Measurements from ENCODE around the gene ASB3.
"Not testable (repeated sequence)": the region's sequence is repeated elsewhere in the genome, so short reads cannot be mapped to it uniquely, and the experiment has no call there.

ASB3 gene

GRCh38 chr2:53670331-53670730 lies 116.4 kb downstream of the ASB3 start:
- H3K27ac ChIP-seq, result no peak overlapping the region
- TF ChIP-seq CTCF (conservative IDR thresholded peaks at IDR 0.05), result no peak

- H3K27ac ChIP-seq, result no peak overlapping the region
- no peak for TF ChIP-seq CTCF (conservative IDR thresholded peaks at IDR 0.05)
Measured at GRCh38 chr2:53668624-53669026, 118.1 kb downstream of the ASB3 start.

- not testable (repeated sequence) for H3K27ac ChIP-seq
Measured at GRCh38 chr2:53667130-53667529, 119.6 kb downstream of the ASB3 start.

- H3K27ac ChIP-seq, result no peak overlapping the region
- no peak for TF ChIP-seq CTCF (conservative IDR thresholded peaks at IDR 0.05)
Measured at GRCh38 chr2:53660886-53661285, 125.9 kb downstream of the ASB3 start.

GRCh38 chr2:53658474-53658873 lies 128.3 kb downstream of the ASB3 start:
- H3K27ac ChIP-seq, result not testable (repeated sequence)

- no peak for TF ChIP-seq CTCF (conservative IDR thresholded peaks at IDR 0.05)
- no peak overlapping the region for H3K27ac ChIP-seq
Measured at GRCh38 chr2:53655256-53655655, 131.5 kb downstream of the ASB3 start.

- TF ChIP-seq CTCF (conservative IDR thresholded peaks at IDR 0.05), result no peak
- H3K27ac ChIP-seq, result no peak overlapping the region
Measured at GRCh38 chr2:53654396-53654795, 132.4 kb downstream of the ASB3 start.

GRCh38 chr2:53652131-53652530 lies 134.6 kb downstream of the ASB3 start:
- H3K27ac ChIP-seq, result no peak overlapping the region
- TF ChIP-seq CTCF (conservative IDR thresholded peaks at IDR 0.05), result no peak

GRCh38 chr2:53646788-53647187 lies 140.0 kb downstream of the ASB3 start:
- no peak overlapping the region for H3K27ac ChIP-seq
- TF ChIP-seq CTCF (conservative IDR thresholded peaks at IDR 0.05), result no peak
